SK-N-SH treated with all-trans-retinoic acid at 6 μM for 48 hours (cell line): ENCODE measurements around the gene AUTS2.

ENCODE experiments used
- ARNTL ChIP-seq: fragments of 450-650 bp; formaldehyde crosslinking; IDR thresholded peaks from 2 replicates; pipeline ENCODE4 v1.5.0; 2020; ENCODE audit warnings: low read depth, mild to moderate bottlenecking, moderate library complexity, borderline replicate concordance
- BACH2 ChIP-seq: fragments of 250-450 bp; sonication (Bioruptor Pico); IDR thresholded peaks from 2 replicates; pipeline ENCODE4 v1.9.0; 2021; ENCODE audit warnings: mild to moderate bottlenecking, borderline replicate concordance
- ESRRG ChIP-seq: fragments of 250-450 bp; sonication (Bioruptor Pico); IDR thresholded peaks from 2 replicates; pipeline ENCODE4 v1.6.1; 2021; ENCODE audit warnings: mild to moderate bottlenecking
- ISL1 ChIP-seq: fragments of 250-450 bp; sonication (Bioruptor Pico); IDR thresholded peaks from 2 replicates; pipeline ENCODE4 v2.1.2; 2022; ENCODE audit warnings: mild to moderate bottlenecking, moderate library complexity
- OSR1 ChIP-seq: fragments of 250-450 bp; sonication (Bioruptor Pico); IDR thresholded peaks from 2 replicates; pipeline ENCODE4 v1.8.0; 2022; ENCODE audit warnings: moderate library complexity, mild to moderate bottlenecking, inconsistent platforms
- PATZ1 ChIP-seq: fragments of 250-450 bp; sonication (Bioruptor Pico); IDR thresholded peaks from 2 replicates; pipeline ENCODE4 v1.8.0; 2020; ENCODE audit warnings: mild to moderate bottlenecking, moderate library complexity, borderline replicate concordance
- PPARA ChIP-seq: fragments of 250-450 bp; sonication (Bioruptor Pico); IDR thresholded peaks from 2 replicates; pipeline ENCODE4 v1.5.0; 2020; ENCODE audit warnings: mild to moderate bottlenecking, borderline replicate concordance
- RARB ChIP-seq: fragments of 250-450 bp; sonication (Bioruptor Pico); IDR thresholded peaks from 2 replicates; pipeline ENCODE4 v1.8.0; 2021; ENCODE audit warnings: mild to moderate bottlenecking, moderate library complexity
- SNAI2 ChIP-seq: fragments of 250-450 bp; sonication (Bioruptor Pico); IDR thresholded peaks from 2 replicates; pipeline ENCODE4 v1.5.0; 2020; ENCODE audit warnings: mild to moderate bottlenecking, moderate library complexity
- TCF4 ChIP-seq: fragments of 250-450 bp; sonication (Bioruptor Pico); IDR thresholded peaks from 2 replicates; pipeline ENCODE4 v1.8.0; 2021; ENCODE audit warnings: mild to moderate bottlenecking, moderate library complexity, borderline replicate concordance
- ZFP3 ChIP-seq: fragments of 250-450 bp; sonication (Bioruptor Pico); IDR thresholded peaks from 2 replicates; pipeline ENCODE4 v1.5.0; 2020; ENCODE audit warnings: mild to moderate bottlenecking, moderate library complexity
- ZFP30 ChIP-seq: fragments of 450-650 bp; formaldehyde crosslinking; IDR thresholded peaks from 2 replicates; pipeline ENCODE4 v1.5.0; 2022; ENCODE audit warnings: mild to moderate bottlenecking, moderate library complexity
- ZNF565 ChIP-seq: fragments of 450-650 bp; formaldehyde crosslinking; conservative IDR thresholded peaks from 2 replicates; pipeline ENCODE4 v1.5.0; 2020; ENCODE audit warnings: low read depth, mild to moderate bottlenecking, moderate library complexity
- TF ChIP-seq, protein P1 (sequence below): fragments of 250-450 bp; sonication (Bioruptor Pico); IDR thresholded peaks from 2 replicates; pipeline ENCODE4 v1.5.0; 2020; ENCODE audit warnings: mild to moderate bottlenecking, moderate library complexity

DNA sequence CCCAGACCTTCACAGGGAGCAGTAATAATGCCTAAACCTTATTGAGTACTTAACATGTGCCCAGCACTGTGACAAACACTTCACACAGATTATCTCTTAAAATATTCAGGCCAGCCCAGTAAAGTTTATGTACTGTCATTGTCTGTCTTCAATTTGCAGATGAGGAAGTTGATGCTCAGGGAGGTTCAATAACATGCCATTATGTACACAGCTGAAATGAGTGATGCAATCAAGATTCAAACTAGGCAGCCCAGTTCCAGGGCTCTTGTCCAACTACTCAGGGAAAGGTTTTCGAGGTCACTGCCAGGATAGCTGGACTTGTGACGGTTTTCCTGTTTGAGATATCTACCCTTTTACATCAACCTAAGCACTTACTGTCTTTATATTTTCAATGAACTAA lies 56.1 kb downstream of the AUTS2 start:
- TF ChIP-seq ZFP3 (CRISPR knock-in tag), result no peak
- no peak for TF ChIP-seq OSR1
- TF ChIP-seq ESRRG (CRISPR knock-in tag), result no peak
- TF ChIP-seq SNAI2 (CRISPR knock-in tag), result no peak
- no peak for TF ChIP-seq PATZ1
- TF ChIP-seq PPARA, result no peak
- TF ChIP-seq ARNTL (CRISPR knock-in tag), result no peak
- TF ChIP-seq RARB (CRISPR knock-in tag), result no peak
- TF ChIP-seq, protein P1, sequence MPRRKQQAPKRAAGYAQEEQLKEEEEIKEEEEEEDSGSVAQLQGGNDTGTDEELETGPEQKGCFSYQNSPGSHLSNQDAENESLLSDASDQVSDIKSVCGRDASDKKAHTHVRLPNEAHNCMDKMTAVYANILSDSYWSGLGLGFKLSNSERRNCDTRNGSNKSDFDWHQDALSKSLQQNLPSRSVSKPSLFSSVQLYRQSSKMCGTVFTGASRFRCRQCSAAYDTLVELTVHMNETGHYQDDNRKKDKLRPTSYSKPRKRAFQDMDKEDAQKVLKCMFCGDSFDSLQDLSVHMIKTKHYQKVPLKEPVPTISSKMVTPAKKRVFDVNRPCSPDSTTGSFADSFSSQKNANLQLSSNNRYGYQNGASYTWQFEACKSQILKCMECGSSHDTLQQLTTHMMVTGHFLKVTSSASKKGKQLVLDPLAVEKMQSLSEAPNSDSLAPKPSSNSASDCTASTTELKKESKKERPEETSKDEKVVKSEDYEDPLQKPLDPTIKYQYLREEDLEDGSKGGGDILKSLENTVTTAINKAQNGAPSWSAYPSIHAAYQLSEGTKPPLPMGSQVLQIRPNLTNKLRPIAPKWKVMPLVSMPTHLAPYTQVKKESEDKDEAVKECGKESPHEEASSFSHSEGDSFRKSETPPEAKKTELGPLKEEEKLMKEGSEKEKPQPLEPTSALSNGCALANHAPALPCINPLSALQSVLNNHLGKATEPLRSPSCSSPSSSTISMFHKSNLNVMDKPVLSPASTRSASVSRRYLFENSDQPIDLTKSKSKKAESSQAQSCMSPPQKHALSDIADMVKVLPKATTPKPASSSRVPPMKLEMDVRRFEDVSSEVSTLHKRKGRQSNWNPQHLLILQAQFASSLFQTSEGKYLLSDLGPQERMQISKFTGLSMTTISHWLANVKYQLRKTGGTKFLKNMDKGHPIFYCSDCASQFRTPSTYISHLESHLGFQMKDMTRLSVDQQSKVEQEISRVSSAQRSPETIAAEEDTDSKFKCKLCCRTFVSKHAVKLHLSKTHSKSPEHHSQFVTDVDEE (CRISPR knock-in tag), result no peak
- TF ChIP-seq BACH2 (CRISPR knock-in tag), result no peak
- TF ChIP-seq ZFP30, result no peak
- no peak for TF ChIP-seq ISL1 (CRISPR knock-in tag)
- TF ChIP-seq ZNF565 (CRISPR knock-in tag), result no peak
- no peak for TF ChIP-seq TCF4 (CRISPR knock-in tag)
